NK-92 treated with Interleukin-12 subunit alpha and Interleukin-12 subunit beta, amount 100 ng/mL, for 24 hours (cell line): ENCODE results near the gene FIBCD1.

Source experiments
- DNase-seq: peaks from one replicate; lab custom pipeline; 2025; lab: John Stamatoyannopoulos, UW

The FIBCD1 gene

DNA sequence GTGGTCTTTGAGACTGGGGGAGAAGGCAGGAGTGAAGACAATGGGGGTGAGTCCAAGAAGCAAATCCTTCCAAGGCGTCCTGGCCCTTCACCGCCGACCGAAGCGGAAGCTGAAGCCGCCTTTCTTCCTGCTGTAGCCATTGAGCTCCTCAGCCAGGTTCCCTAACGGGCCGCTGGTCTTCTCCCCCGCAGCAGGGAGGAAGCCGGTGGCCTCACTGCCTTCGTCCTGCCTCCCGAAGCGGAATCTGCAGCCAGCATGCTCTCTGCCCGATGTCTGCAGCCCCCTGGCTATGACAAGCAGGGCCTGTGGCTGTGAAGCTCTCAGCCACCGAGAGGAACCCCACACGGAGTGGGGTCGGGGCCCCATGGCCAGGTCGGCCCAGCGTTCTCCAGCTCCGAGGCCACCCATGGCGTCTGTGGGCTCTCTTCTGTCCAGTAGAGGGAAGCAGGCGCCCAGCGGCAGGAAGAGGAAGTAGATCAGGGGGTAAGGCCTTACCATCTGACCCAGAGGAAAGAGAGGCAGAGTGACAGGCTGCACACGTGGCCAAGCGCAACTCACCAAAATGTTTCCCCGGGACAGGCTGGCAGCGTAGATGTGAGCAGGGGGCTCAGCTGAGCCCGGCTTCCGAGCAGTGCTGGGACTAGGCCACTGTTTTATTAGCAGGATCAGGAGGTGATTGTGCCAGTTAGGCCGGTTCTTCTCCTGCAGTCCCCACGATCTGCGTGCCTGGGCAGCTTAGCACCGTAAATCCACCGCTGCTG, 45.5 kb downstream of the FIBCD1 start:
- DNase-seq: no peak

DNA sequence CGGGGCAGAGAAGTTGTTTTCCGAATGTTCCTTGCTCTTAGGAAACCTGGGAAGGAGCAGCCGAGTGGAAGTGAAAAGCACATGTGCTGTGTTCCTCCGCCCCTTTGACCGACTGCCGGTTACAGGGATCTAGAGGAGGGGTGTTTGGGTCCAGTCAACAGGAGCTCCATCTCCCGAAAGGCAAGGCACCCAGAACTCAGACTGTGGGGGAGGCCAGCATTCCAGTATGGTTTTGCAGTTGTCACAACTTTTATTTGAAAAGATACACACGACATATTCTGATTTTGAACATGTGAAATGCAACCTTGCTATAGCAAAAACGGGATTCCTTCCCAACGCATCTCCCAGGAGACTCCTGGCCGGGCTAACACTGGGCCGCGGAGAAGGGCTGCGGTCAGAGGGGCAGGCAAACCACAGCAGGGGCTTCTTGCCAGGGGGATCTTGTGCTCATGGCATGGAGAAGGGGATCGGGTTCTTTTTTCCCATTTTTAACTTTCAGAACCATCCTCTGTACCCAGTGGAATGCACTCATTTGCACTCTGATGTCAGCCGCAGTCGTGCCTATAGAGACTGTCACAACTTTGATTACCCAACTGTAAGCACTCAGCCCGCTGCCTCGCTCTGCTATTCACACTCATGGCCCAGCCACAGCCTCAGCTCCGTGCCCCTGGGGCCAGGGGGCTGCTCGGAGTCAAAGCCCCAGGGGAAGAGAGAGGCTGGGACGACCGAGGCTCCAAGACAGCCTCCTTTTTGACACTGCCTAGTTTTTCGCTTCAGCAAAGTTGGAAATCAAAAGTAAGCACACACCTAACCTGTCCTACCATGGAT, 46.4 kb downstream of the FIBCD1 start:
- DNase-seq: no peak

DNA sequence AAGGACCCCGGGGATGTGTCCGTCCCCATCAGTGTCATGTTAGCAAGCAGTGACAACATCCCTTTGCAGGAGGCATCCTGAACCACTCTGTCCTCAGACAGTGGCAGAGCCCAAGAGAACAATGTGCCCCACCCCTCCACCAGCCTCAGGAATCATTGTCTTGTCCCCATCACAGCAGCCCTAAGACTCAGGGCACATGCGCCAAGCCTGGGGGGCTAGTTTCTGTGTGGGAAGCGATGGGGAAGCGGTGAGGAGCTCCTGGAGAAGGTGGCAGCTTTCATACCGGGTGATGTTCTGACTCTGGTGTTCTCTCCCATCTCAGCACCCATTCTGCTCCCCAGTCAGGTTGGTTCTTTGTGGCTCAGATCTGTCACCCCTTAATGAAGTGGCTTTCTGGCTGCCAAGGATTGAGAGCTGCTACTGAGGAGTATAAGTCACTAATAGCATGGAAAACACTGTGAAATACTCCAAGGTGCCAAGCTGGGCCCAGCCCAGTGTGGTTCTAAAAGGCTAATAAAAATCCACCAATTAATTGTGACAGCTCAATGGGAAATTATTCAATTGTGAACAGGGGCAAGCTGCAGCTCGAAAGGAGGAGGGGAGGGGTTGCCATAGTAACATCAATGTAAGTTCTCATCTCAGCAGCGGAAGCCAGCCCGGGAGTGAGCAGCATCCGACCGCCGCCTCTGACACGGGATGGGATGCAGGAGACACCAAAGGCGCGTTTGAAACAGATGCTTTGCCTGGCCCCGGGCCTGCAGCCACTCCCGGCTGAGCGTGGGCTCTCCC, 47.2 kb downstream of the FIBCD1 start:
- no peak for DNase-seq

DNA sequence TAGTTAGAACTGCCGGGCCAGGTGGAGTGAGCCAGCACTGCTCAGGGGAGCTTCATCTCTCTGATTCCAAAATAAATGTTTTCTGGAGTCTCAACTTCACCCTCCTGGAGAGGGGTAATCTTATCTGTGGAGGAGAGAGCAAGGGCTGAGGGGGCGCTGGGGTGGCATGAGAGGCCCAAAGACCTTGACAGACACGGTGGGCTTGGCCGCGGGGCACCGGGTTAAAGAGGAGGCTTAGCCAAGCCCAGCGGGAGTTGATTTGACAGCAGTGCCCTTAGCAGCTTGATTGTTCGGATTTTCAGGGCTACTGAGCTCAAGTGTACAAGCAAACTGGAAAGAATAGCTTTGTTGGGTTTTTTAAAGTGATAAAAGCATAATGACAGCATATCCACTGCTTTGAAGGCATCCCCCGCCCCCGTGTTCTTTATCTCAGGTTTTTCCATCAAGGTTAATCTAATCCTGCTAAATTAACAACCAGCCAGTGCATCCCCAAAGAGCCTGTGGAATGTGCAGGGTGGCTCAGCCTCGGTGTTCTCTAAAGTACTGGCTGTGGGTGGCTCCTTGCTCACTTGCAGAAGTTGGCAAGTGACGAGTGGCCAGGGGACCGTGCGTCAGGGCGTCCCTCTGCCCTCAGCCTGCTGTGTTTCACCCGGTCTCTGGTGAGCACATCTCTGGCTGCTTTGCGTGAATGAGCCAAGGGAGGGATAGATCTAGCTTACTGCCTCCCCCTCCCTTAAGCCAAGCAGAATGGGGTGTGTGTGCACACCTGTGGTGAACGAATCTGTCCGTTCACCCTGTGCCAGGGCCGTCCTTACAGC, 48.0 kb downstream of the FIBCD1 start:
- DNase-seq: no peak

DNA sequence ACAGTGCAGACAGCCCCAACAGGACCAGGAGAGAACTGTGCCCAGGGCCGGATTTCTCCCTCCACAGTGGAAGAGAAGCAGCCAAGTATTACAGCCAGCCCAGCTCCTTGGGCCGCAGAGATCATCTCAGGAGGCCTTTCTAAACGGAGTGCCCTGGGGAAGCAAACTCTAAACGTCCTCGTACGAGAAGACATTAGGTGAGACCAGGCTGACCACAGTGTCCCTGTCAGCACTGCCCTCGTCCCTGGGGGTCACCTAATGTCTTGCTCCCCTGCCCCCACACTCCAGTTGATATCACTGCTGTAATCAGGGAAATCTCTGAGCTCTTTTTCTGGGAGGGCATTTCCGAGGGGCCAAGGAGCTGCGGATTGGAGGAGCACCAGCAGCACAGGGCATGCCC, 48.9 kb downstream of the FIBCD1 start:
- no peak for DNase-seq

DNA sequence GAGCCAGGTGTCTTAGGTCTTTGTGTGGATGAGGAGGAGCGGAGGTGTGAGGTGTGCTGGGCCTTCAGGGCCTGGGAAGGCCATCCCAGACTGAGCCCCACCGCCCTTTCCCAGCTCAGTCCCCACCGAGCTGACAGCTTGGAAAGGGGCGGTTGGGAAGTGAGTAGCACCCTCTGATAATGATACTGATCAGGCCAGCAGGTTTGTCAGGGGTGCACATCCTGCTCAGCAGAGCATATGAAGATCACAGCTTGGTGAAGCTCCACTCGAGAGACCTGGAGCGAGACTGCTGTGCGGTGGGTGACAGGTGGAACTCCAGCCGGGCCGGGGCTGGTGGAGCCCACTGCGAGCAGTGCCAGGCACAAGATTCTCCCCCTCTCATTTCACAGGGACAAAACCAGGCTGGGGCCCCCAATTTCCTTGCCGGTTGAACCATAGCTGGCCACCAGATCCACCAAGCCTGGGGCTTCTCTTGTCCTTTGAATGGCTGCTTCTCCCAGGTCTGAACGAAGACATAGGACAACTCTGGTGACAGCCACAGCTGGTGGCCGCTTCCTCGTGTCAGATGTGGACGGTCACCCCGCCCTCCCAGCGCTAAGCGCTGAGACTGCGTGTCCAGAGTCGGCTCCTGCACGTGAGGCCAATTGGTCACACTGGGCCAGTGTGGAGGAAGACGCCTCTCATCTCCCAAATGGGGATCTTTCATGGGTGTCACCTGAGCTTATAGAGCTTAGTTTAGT, 50.7 kb downstream of the FIBCD1 start:
- no peak for DNase-seq

DNA sequence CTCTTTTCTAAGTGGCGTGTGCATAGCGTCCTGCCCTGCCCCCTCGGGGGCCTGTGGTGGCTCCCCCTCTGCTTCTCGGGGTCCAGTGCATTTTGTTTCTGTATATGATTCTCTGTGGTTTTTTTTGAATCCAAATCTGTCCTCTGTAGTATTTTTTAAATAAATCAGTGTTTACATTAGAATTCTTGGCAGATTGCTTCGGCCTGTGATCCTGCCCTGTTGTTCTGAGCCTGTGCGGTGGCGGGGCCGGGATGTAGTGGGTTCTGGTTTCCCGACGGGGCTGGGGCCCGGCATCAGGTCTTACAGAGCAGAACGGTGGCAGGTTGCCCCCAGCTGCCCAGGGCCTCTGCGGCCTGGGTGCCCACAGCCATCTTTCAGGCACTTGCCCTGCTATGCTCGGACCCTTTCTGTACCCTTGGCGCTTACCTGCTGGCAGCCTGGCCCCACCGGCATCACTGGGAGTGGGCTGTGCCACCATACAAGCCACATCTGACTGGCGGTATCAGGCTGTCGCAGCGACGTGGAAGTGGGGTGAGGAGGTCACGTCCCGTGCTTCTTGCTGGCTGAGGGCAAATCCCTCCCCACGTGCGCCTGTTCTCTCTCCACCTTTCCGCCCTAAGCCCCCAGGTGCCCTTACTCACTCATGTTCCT, 51.4 kb downstream of the FIBCD1 start:
- no peak for DNase-seq

DNA sequence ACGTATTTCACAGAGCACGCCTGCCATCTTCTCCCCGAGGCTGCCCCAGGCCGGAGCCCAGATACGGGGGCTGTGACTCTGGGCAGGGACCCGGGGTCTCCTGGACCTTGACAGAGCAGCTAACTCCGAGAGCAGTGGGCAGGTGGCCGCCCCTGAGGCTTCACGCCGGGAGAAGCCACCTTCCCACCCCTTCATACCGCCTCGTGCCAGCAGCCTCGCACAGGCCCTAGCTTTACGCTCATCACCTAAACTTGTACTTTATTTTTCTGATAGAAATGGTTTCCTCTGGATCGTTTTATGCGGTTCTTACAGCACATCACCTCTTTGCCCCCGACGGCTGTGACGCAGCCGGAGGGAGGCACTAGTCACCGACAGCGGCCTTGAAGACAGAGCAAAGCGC, 52.1 kb downstream of the FIBCD1 start:
- DNase-seq: no peak

DNA sequence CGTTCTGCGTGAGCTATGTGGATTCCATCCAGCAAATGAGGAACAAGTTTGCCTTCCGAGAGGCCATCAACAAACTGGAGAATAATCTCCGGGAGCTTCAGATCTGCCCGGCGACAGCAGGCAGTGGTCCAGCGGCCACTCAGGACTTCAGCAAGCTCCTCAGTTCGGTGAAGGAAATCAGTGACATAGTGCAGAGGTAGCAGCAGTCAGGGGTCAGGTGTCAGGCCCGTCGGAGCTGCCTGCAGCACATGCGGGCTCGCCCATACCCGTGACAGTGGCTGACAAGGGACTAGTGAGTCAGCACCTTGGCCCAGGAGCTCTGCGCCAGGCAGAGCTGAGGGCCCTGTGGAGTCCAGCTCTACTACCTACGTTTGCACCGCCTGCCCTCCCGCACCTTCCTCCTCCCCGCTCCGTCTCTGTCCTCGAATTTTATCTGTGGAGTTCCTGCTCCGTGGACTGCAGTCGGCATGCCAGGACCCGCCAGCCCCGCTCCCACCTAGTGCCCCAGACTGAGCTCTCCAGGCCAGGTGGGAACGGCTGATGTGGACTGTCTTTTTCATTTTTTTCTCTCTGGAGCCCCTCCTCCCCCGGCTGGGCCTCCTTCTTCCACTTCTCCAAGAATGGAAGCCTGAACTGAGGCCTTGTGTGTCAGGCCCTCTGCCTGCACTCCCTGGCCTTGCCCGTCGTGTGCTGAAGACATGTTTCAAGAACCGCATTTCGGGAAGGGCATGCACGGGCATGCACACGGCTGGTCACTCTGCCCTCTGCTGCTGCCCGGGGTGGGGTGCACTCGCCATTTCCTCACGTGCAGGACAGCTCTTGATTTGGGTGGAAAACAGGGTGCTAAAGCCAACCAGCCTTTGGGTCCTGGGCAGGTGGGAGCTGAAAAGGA, 53.3 kb downstream of the FIBCD1 start:
- no peak for DNase-seq

DNA sequence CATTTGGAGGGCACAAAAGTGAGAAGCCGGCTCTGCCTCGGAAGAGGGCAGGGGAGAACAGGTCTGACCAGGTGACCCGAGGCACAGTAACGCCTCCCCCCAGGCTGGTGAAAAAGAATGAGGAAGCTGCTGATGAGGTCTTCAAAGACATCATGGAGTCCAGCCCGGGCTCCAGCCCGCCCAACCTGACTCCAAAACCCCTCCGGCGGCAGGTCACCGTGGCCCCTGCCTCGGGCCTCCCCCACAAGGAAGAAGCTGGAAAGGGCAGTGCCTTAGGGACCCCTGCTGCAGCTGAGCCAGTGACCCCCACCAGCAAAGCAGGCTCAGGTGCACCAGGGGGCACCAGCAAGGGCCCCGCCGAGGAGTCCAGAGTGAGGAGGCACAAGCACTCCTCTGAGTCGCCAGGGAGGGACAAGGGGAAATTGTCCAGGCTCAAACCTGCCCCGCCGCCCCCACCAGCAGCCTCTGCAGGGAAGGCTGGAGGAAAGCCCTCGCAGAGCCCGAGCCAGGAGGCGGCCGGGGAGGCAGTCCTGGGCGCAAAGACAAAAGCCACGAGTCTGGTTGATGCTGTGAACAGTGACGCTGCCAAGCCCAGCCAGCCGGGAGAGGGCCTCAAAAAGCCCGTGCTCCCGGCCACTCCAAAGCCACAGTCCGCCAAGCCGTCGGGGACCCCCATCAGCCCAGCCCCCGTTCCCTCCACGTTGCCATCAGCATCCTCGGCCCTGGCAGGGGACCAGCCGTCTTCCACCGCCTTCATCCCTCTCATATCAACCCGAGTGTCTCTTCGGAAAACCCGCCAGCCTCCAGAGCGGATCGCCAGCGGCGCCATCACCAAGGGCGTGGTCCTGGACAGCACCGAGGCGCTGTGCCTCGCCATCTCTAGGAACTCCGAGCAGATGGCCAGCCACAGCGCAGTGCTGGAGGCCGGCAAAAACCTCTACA, 54.2 kb downstream of the FIBCD1 start:
- DNase-seq: no peak

DNA sequence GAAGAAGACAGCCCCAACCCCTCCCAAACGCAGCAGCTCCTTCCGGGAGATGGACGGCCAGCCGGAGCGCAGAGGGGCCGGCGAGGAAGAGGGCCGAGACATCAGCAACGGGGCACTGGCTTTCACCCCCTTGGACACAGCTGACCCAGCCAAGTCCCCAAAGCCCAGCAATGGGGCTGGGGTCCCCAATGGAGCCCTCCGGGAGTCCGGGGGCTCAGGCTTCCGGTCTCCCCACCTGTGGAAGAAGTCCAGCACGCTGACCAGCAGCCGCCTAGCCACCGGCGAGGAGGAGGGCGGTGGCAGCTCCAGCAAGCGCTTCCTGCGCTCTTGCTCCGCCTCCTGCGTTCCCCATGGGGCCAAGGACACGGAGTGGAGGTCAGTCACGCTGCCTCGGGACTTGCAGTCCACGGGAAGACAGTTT, 54.9 kb downstream of the FIBCD1 start:
- no peak for DNase-seq

DNA sequence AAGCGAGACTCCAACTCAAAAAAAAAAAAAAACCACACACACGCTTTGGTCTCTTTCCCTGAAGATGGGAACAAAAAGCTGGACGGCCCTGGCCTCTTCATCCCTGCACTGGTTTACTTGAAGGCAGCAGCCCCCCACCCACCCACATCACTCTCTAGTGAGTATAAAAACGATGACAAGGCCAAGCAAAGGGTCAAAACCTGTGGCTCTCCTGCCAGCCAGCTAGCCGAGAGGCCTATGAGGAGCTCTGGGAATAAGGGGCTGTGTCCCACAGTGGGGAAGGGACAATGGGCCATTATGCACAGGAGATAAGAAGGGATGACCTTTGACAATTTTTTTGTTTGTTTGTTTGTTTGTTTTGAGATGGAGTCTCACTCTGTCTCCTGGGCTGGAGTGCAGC, 55.6 kb downstream of the FIBCD1 start:
- no peak for DNase-seq

DNA sequence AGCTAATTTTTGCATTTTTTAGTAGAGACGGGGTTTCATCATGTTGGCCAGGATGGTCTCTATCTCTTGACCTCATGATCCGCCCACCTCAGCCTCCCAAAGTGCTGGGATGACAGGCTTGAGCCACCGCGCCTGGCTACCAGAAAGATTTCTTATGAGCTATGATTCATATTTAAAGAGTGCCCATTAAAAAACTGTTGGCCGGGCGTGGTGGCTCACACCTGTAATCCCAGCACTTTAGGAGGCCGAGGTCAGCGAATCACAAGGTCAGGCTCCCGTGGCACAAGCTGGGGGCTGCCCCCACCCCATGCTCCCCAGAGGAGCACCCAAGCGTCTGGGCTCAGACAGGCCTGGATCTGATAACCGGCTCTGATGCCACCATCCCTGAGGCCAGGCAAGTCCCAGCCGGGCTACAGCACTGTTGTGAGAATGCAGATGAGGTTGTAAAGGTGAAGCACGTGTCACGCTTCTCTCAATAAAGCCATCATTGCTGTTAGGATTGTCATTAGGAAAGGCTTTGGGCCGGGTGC, 56.3 kb downstream of the FIBCD1 start:
- DNase-seq: no peak

DNA sequence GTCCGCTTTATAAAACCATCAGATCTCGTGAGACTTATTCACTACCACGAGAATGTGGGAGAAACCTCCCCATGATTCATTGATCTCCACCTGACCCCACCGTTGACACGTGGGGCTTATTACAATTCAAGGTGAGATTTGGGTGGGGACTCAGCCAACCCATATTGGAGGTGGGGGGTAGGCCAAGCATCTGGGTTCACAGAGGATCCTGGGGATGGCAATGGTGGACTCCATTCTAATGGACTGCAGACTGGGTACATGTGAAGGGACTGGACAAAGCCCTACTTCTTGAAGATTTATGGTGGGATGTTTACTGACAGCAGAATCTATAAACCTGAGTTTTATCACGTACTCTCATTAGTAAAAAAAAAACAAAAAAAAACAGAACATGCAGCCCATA, 57.5 kb downstream of the FIBCD1 start:
- no peak for DNase-seq

DNA sequence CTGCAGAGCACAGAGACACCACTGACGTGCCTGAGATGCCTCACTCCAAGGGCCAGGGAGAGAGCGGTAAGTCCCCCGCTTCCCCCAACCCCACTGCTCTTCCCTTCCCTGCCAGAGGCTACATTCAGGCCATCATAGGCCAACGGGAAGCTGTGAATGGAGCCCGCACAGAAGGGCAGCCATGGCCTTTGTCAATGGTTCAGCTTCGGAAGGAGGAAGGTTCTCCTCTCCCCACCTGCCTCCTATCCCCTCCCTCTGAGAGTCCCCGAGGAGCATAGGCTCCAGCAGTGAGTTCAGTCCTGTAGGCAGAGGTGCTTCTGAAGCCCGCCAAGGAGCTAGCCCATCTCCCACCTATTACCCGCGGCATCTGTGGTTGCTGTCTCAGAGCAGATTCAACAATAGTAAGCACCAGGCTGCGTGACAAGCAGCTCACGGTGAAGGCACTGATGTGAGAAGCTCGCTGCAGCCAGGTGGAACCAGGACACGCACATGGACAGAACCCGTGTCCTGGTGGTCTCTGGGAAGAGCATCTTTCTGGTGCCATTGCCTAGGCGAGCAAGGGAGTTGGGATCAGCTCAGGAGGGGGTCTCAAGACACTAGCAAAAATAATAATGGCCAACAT, 58.3 kb downstream of the FIBCD1 start:
- no peak for DNase-seq

DNA sequence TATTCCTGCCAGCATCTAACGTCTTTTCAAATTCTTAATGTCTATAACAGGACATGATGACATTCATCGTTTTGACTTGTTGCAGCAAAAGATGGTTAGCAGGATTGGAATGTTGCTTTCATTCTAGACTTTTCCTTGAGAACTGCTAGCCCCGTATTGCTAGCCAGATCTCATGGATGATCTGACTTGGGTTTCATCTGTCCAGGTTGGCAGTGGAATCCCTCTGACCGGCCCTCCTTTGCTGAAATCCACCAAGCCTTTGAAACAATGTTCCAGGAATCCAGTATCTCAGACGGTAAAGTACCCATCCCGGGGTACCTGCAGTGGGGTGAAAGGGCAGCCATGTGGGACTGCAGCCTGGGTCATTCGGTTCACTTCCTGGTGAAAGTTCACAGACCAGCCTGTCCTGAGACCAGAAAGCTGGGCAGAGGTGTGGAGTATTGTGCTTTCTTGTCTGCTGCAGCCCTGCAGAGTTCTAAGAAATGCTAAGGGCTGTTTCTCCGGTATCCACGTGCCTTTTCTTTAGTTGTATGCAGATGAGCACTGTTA, 59.1 kb downstream of the FIBCD1 start:
- no peak for DNase-seq

DNA sequence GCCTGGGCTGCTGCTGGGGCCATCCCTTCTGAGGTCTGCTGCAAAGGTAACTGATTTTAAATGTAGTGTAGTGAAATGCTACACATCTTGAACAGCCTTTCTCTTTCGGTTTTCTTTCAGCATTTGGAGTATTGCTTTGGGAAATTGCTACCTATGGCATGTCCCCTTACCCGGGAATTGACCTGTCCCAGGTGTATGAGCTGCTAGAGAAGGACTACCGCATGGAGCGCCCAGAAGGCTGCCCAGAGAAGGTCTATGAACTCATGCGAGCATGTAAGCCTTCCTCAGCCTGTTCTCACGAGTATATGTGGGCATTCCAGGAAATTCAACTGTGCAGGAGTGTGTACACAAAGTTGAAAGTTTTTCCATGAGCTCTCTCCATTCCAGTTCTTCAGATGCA, 60.8 kb downstream of the FIBCD1 start:
- no peak for DNase-seq
